CD1c-positive myeloid dendritic cell (primary cell): ENCODE results near the gene BCL7A.
"Not testable (repeated sequence)": the region's sequence is repeated elsewhere in the genome, so short reads cannot be mapped to it uniquely, and the experiment has no call there.

ENCODE experiments used
- DNase-seq: peaks from one replicate; pipeline ENCODE4 v3.0.0-alpha.2; 2016; ENCODE audit errors: extremely low spot score

BCL7A gene

GRCh38 chr12:122021822-122022392, at the start of gene BCL7A:
Gene BCL7A (plus strand): TSS chr12:122021884. CDS start chr12:122022092, 208 bp downstream.
- peak; percentile 73 for DNase-seq

- DNase-seq: no peak
These were observed 47.4 kb upstream of the BCL7A start for GRCh38 chr12:121974026-121974985.

- DNase-seq: no peak
These were observed 46.7 kb upstream of the BCL7A start for GRCh38 chr12:121975021-121975420.

- no peak for DNase-seq
These were observed 44.7 kb upstream of the BCL7A start for GRCh38 chr12:121976950-121977349.

- peak; percentile 95 for DNase-seq
These were observed 41.3 kb upstream of the BCL7A start for GRCh38 chr12:121980191-121980891.

GRCh38 chr12:121980892-121981272, 40.8 kb upstream of the BCL7A start:
- DNase-seq: no peak

GRCh38 chr12:121981456-121981855, 40.2 kb upstream of the BCL7A start:
- no peak for DNase-seq

- no peak for DNase-seq
These were observed 38.7 kb upstream of the BCL7A start for GRCh38 chr12:121982950-121983349.

GRCh38 chr12:121983536-121984210, 38.0 kb upstream of the BCL7A start:
- DNase-seq: peak; percentile 65

- no peak for DNase-seq
These were observed 35.0 kb upstream of the BCL7A start for GRCh38 chr12:121986489-121987245.

- not testable (repeated sequence) for DNase-seq
These were observed 33.2 kb upstream of the BCL7A start for GRCh38 chr12:121988519-121988918.

GRCh38 chr12:121989276-121990113, 32.2 kb upstream of the BCL7A start:
- DNase-seq: no peak

GRCh38 chr12:121990114-121990647, 31.5 kb upstream of the BCL7A start:
- no peak for DNase-seq

GRCh38 chr12:121990692-121991603, 30.7 kb upstream of the BCL7A start:
- no peak for DNase-seq

- DNase-seq: peak; percentile 95
These were observed 29.4 kb upstream of the BCL7A start for GRCh38 chr12:121992059-121992879.

GRCh38 chr12:121996050-121996944, 25.4 kb upstream of the BCL7A start:
- no peak for DNase-seq
